H9 (cell line): ENCODE data around the gene LYPD6. TPM values are rescaled to one million over a fixed set of nuclear protein-coding genes. Genes with fewer than 3 reads are reported as not detected.

Source experiments
- DNase-seq: peaks from one replicate; pipeline ENCODE4 v3.0.0-alpha.2; 2017
- H2AFZ ChIP-seq: one replicate; pipeline ENCODE4 v1.6.1; 2013; ENCODE audit warnings: mild to moderate bottlenecking, low read length, control low read depth, moderate library complexity
- H2AK5ac ChIP-seq: 2 replicates; pipeline ENCODE4 v1.6.1; 2013; ENCODE audit warnings: low read length, control low read depth, mixed read lengths; ENCODE audit not compliant: insufficient read length
- H2BK120ac ChIP-seq: one replicate; pipeline ENCODE4 v1.6.1; 2013; ENCODE audit warnings: low read depth, mild to moderate bottlenecking, low read length, control low read depth, inconsistent platforms; ENCODE audit not compliant: poor library complexity, severe bottlenecking
- H2BK12ac ChIP-seq: 2 replicates; pipeline ENCODE4 v1.6.1; 2013; ENCODE audit warnings: low read length, control low read depth, mixed read lengths, low read depth; ENCODE audit not compliant: insufficient read length
- H2BK15ac ChIP-seq: 2 replicates; pipeline ENCODE4 v1.6.1; 2013; ENCODE audit warnings: low read depth, low read length, control low read depth
- H2BK20ac ChIP-seq: one replicate; pipeline ENCODE4 v1.6.1; 2013; ENCODE audit warnings: low read depth, mild to moderate bottlenecking, low read length, control low read depth, inconsistent platforms; ENCODE audit not compliant: poor library complexity, severe bottlenecking
- H2BK5ac ChIP-seq: 2 replicates; pipeline ENCODE4 v1.6.1; 2013; ENCODE audit warnings: low read length, control low read depth, mixed read lengths; ENCODE audit not compliant: insufficient read length
- H3K14ac ChIP-seq: 2 replicates; pipeline ENCODE4 v1.6.1; 2013; ENCODE audit warnings: low read length, control low read depth; ENCODE audit not compliant: insufficient read depth
- H3K18ac ChIP-seq: 2 replicates; pipeline ENCODE4 v1.6.1; 2013; ENCODE audit warnings: low read depth, mild to moderate bottlenecking, mixed read lengths, low read length, control low read depth; ENCODE audit not compliant: insufficient read length
- H3K23ac ChIP-seq: 2 replicates; pipeline ENCODE4 v1.6.1; 2013; ENCODE audit warnings: low read length, control low read depth, mixed read lengths, low read depth; ENCODE audit not compliant: insufficient read length
- H3K23me2 ChIP-seq: 2 replicates; pipeline ENCODE4 v1.6.1; 2013; ENCODE audit warnings: low read depth, mild to moderate bottlenecking, mixed read lengths, low read length, control low read depth; ENCODE audit not compliant: insufficient read length, poor library complexity, severe bottlenecking
- H3K27ac ChIP-seq: 2 replicates; pipeline ENCODE4 v1.5.1; 2013; ENCODE audit warnings: low read length, control low read depth, mixed read lengths, low read depth; ENCODE audit not compliant: insufficient read length
- H3K27me3 ChIP-seq: 2 replicates; pipeline ENCODE4 v1.6.1; 2013; ENCODE audit warnings: low read length, control low read depth, inconsistent platforms; ENCODE audit not compliant: insufficient read depth
- H3K4ac ChIP-seq: 2 replicates; pipeline ENCODE4 v1.6.1; 2013; ENCODE audit warnings: low read depth, mild to moderate bottlenecking, control low read depth, inconsistent platforms, low read length, moderate library complexity
- H3K4me1 ChIP-seq: 2 replicates; pipeline ENCODE4 v1.6.1; 2013; ENCODE audit warnings: low read length, control low read depth, inconsistent platforms; ENCODE audit not compliant: insufficient read depth
- H3K4me2 ChIP-seq: 2 replicates; pipeline ENCODE4 v1.6.1; 2013; ENCODE audit warnings: low read length, control low read depth, mixed read lengths; ENCODE audit not compliant: insufficient read length, insufficient read depth
- H3K56ac ChIP-seq: 2 replicates; pipeline ENCODE4 v1.6.1; 2013; ENCODE audit warnings: low read depth, mild to moderate bottlenecking, mixed read lengths, low read length, control low read depth; ENCODE audit not compliant: insufficient read length
- H3K79me1 ChIP-seq: 2 replicates; pipeline ENCODE4 v1.6.1; 2013; ENCODE audit warnings: low read depth, mild to moderate bottlenecking, moderate library complexity, low read length, control low read depth, inconsistent platforms; ENCODE audit not compliant: insufficient read depth, poor library complexity, severe bottlenecking
- H3K79me2 ChIP-seq: 2 replicates; pipeline ENCODE4 v1.6.1; 2013; ENCODE audit warnings: low read length, control low read depth, inconsistent platforms; ENCODE audit not compliant: insufficient read depth
- H3K9ac ChIP-seq: 2 replicates; pipeline ENCODE4 v1.6.1; 2013; ENCODE audit warnings: low read length, control low read depth, mixed read lengths; ENCODE audit not compliant: insufficient read length; ENCODE audit errors: extremely low read depth
- H3K9me3 ChIP-seq: one replicate; pipeline ENCODE4 v1.6.1; 2013; ENCODE audit warnings: low read depth, low read length, inconsistent platforms; ENCODE audit not compliant: control insufficient read depth
- H3T11ph ChIP-seq: one replicate; pipeline ENCODE4 v1.6.1; 2013; ENCODE audit warnings: mild to moderate bottlenecking, low read length, control low read depth, inconsistent platforms
- H4K20me1 ChIP-seq: one replicate; pipeline ENCODE4 v1.6.1; 2013; ENCODE audit not compliant: control insufficient read depth, insufficient read length, insufficient read depth
- H4K5ac ChIP-seq: 2 replicates; pipeline ENCODE4 v1.6.1; 2013; ENCODE audit warnings: low read depth, mild to moderate bottlenecking, mixed read lengths, low read length, control low read depth; ENCODE audit not compliant: insufficient read length
- H4K8ac ChIP-seq: replicated peaks from 2 replicates; pipeline ENCODE4 v1.6.1; 2013; ENCODE audit warnings: low read length, control low read depth, mixed read lengths, low read depth; ENCODE audit not compliant: insufficient read length
- H4K91ac ChIP-seq: 2 replicates; pipeline ENCODE4 v1.6.1; 2013; ENCODE audit warnings: low read depth, mild to moderate bottlenecking, moderate library complexity, mixed read lengths, low read length, control low read depth; ENCODE audit not compliant: insufficient read length
- H3K27ac Mint-ChIP-seq, 3 experiments: 2 replicates in 2 of 3; 3 replicates in 1 of 3; pipeline ENCODE4 v1.8.0; 2020 to 2021; ENCODE audit warnings: mixed read lengths in 3 of 3, mild to moderate bottlenecking in 1 of 3, moderate library complexity in 1 of 3
- H3K27me3 Mint-ChIP-seq: 2 replicates; pipeline ENCODE4 v1.8.0; 2021; ENCODE audit warnings: low read depth, mild to moderate bottlenecking, moderate library complexity, mixed read lengths
- H3K36me3 Mint-ChIP-seq, 3 experiments: 2 replicates in 2 of 3; 3 replicates in 1 of 3; pipeline ENCODE4 v1.8.0; 2020 to 2021; ENCODE audit warnings: low read depth in 3 of 3, mixed read lengths in 3 of 3; ENCODE audit not compliant: insufficient read depth in 1 of 3
- H3K4me1 Mint-ChIP-seq, 2 experiments: 2 replicates each; pipeline ENCODE4 v1.8.0; 2020; ENCODE audit warnings: mixed read lengths in 2 of 2
- H3K4me3 Mint-ChIP-seq, 2 experiments: 2 replicates in 1 of 2; 3 replicates in 1 of 2; pipeline ENCODE4 v1.8.0; 2020 to 2021; ENCODE audit warnings: mild to moderate bottlenecking in 2 of 2, mixed read lengths in 2 of 2, moderate library complexity in 1 of 2
- H3K9me3 Mint-ChIP-seq, 2 experiments: 2 replicates in 1 of 2; 3 replicates in 1 of 2; pipeline ENCODE4 v1.8.0; 2020; ENCODE audit warnings: mild to moderate bottlenecking in 2 of 2, mixed read lengths in 2 of 2, moderate library complexity in 1 of 2
- CTCF ChIP-seq: fragments of 200-600 bp; sonication (generic); conservative IDR thresholded peaks from 3 replicates; pipeline ENCODE4 v1.8.0; 2021; ENCODE audit warnings: antibody characterized with exemption, mild to moderate bottlenecking
- WGBS: extraction: QIAGEN DNeasy Blood & Tissue Kit; methylation state at CpG from one replicate; pipeline ENCODE4 v1.1.7; 2013; ENCODE audit warnings: missing lambda C conversion rate, low lambda C conversion rate, mixed read lengths; ENCODE audit not compliant: insufficient read length; ENCODE audit errors: extremely low coverage; 5-methylcytosine and 5-hydroxymethylcytosine counted together
- total RNA-seq: library from RNA; stranded (reverse); gene quantifications from 2 replicates; pipeline ENCODE4 v1.2.1, GENCODE V29; 2021

The LYPD6 gene
- total RNA-seq, 1 experiment from 2014 or later = 3.0 TPM

GRCh38 chr2:149387411-149387810 lies 57.0 kb downstream of the LYPD6 start:
- no peak overlapping the region for H2BK20ac ChIP-seq
- no peak overlapping the region for H3K4me3 Mint-ChIP-seq
- no peak overlapping the region for H4K5ac ChIP-seq
- WGBS = no CpG with 5 or more reads among the region's 2 CpGs
- H3K27me3 Mint-ChIP-seq = no peaks in the 10 kb centered on the region
- H3K79me2 ChIP-seq = no peaks in the 10 kb centered on the region
- H3K56ac ChIP-seq = no peak overlapping the region
- peaks cover 3% of the 10 kb centered on the region; the same call in 1 of the 2 replicates for H3K4me1 ChIP-seq
- H3K4ac ChIP-seq = no peak overlapping the region
- H2AFZ ChIP-seq = no peak overlapping the region
- H4K8ac ChIP-seq = no peak overlapping the region
- no peak overlapping the region for H3K23ac ChIP-seq
- DNase-seq = no peak
- H2AK5ac ChIP-seq = no peak overlapping the region
- H3K27ac ChIP-seq = no peak overlapping the region
- no peak overlapping the region for H3K4me2 ChIP-seq
- H3K18ac ChIP-seq = no peak overlapping the region
- H3K36me3 Mint-ChIP-seq = no peaks in the 10 kb centered on the region; a peak in 1 of 7 replicates
- H4K91ac ChIP-seq = no peak overlapping the region
- H3K23me2 ChIP-seq = no peaks in the 10 kb centered on the region
- H3K27ac Mint-ChIP-seq = no peak overlapping the region
- H3K4me1 Mint-ChIP-seq = peaks cover 33 to 38% of the 10 kb centered on the region in 2 experiments
- no peaks in the 10 kb centered on the region for H3K79me1 ChIP-seq
- no peaks in the 10 kb centered on the region for H3K9me3 Mint-ChIP-seq
- no peak overlapping the region for H3K9ac ChIP-seq
- no peak overlapping the region for H2BK12ac ChIP-seq
- TF ChIP-seq CTCF = no peak
- no peak overlapping the region for H2BK15ac ChIP-seq
- no peak overlapping the region for H2BK5ac ChIP-seq
- H2BK120ac ChIP-seq = no peak overlapping the region
- no peaks in the 10 kb centered on the region for H3K9me3 ChIP-seq
- H3K27me3 ChIP-seq = no peaks in the 10 kb centered on the region
- no peak overlapping the region for H3K14ac ChIP-seq
- no peaks in the 10 kb centered on the region for H4K20me1 ChIP-seq
- no peak overlapping the region for H3T11ph ChIP-seq
